T-cell (primary cell): Measurements from ENCODE around the gene NUCB1. TPM values are rescaled to one million over a fixed set of nuclear protein-coding genes. Genes with fewer than 3 reads are reported as not detected.

Experiments
- ATAC-seq, 4 experiments: fragments of 200-7000 bp in 3 of 4; fragments of 150-1000 bp in 1 of 4; cut with Tn5 transposase; replicated peaks in 1 of 4; 1 replicate in 3 of 4; 2 replicates in 1 of 4; pipeline ENCODE4 v1.10.0; 2021; ENCODE audit warnings: moderate library complexity in 3 of 4, mild to moderate bottlenecking in 2 of 4, moderate number of reproducible peaks in 1 of 4
- CTCF ChIA-PET, 2 donors: fragments of 300-600 bp; sonication (Branson Sonifier 250); formaldehyde crosslinking; loops; one replicate each; lab custom pipeline; 2022; ENCODE audit warnings: antibody characterized with exemption in 2 of 2; lab: Charles Lee
- POLR2A ChIA-PET, 2 donors: fragments of 300-600 bp; sonication (Branson Sonifier 250); formaldehyde crosslinking; loops; one replicate each; lab custom pipeline; 2022; ENCODE audit warnings: antibody characterized with exemption in 2 of 2; lab: Charles Lee
- DNase-seq, 35 experiments: peaks; one replicate each; pipeline versions ENCODE4 v3.0.0 to v3.0.0-alpha.2; 2013 to 2023
- H3K27ac ChIP-seq: one replicate; pipeline ENCODE4 v1.5.1; 2013; ENCODE audit warnings: low read length
- H3K27me3 ChIP-seq, 2 experiments: replicated peaks in 1 of 2; 1 replicate in 1 of 2; 2 replicates in 1 of 2; pipeline versions ENCODE4 v1.6.1 to v1.7.0; 2013; ENCODE audit warnings: low read length in 1 of 2, mixed read lengths in 1 of 2; ENCODE audit not compliant: control insufficient read depth in 2 of 2, insufficient read depth in 2 of 2; ENCODE audit errors: extremely low read depth in 1 of 2
- H3K36me3 ChIP-seq, 2 donors: 1 replicate in 1 of 2; 2 replicates in 1 of 2; pipeline versions ENCODE4 v1.6.1 to v1.7.0; 2013; ENCODE audit warnings: low read length in 1 of 2; ENCODE audit not compliant: control insufficient read depth in 2 of 2, insufficient read depth in 1 of 2; ENCODE audit errors: extremely low read depth in 1 of 2
- H3K4me1 ChIP-seq, 2 experiments: 1 replicate in 1 of 2; 2 replicates in 1 of 2; pipeline versions ENCODE4 v1.6.1 to v1.7.0; 2013; ENCODE audit warnings: low read length in 2 of 2, mixed read lengths in 1 of 2; ENCODE audit not compliant: insufficient read depth in 2 of 2, control insufficient read depth in 1 of 2; ENCODE audit errors: extremely low read depth in 1 of 2
- H3K4me3 ChIP-seq, 2 donors: 1 replicate in 1 of 2; 2 replicates in 1 of 2; pipeline versions ENCODE4 v1.5.1 to v1.7.0; 2013; ENCODE audit warnings: mild to moderate bottlenecking in 2 of 2, low read length in 1 of 2, moderate library complexity in 1 of 2; ENCODE audit not compliant: control insufficient read depth in 1 of 2; ENCODE audit errors: extremely low read depth in 1 of 2
- H3K9me3 ChIP-seq: 2 replicates; pipeline ENCODE4 v1.7.0; 2013
- H3K27ac Mint-ChIP-seq, 2 donors: one replicate each; pipeline ENCODE4 v1.8.0; 2020 to 2021; ENCODE audit warnings: mild to moderate bottlenecking in 2 of 2, mixed read lengths in 2 of 2
- H3K27me3 Mint-ChIP-seq, 2 donors: one replicate each; pipeline ENCODE4 v1.8.0; 2021 to 2022; ENCODE audit warnings: mixed read lengths in 2 of 2
- H3K36me3 Mint-ChIP-seq: one replicate; pipeline ENCODE4 v1.8.0; 2021; ENCODE audit warnings: mixed read lengths
- H3K4me1 Mint-ChIP-seq, 3 donors: one replicate each; pipeline ENCODE4 v1.8.0; 2020 to 2022; ENCODE audit warnings: mixed read lengths in 3 of 3, mild to moderate bottlenecking in 1 of 3
- H3K4me3 Mint-ChIP-seq, 3 donors: one replicate each; pipeline ENCODE4 v1.8.0; 2020 to 2022; ENCODE audit warnings: mild to moderate bottlenecking in 3 of 3, mixed read lengths in 3 of 3, moderate library complexity in 3 of 3
- H3K9me3 Mint-ChIP-seq, 3 donors: one replicate each; pipeline ENCODE4 v1.8.0; 2020 to 2022; ENCODE audit warnings: mixed read lengths in 3 of 3
- WGBS: methylation state at CpG from one replicate; pipeline ENCODE4 v1.1.5; 2013; ENCODE audit warnings: missing lambda C conversion rate; ENCODE audit not compliant: insufficient coverage; 5-methylcytosine and 5-hydroxymethylcytosine counted together
- total RNA-seq, 35 experiments: library from RNA in 6 of 35; stranded (reverse) in 6 of 35; fragments of 120-200 nt in 1 of 35; gene quantifications; one replicate each; pipeline versions ENCODE4 v1.2.1 to v1.2.4 and lab custom pipeline; 2013 to 2026

NUCB1 gene
- total RNA-seq, 5 donors from 2014 or later (not counting 1 experiment from before 2014, with no cell fraction given), result 122 to 177 (median 165) TPM

DNA sequence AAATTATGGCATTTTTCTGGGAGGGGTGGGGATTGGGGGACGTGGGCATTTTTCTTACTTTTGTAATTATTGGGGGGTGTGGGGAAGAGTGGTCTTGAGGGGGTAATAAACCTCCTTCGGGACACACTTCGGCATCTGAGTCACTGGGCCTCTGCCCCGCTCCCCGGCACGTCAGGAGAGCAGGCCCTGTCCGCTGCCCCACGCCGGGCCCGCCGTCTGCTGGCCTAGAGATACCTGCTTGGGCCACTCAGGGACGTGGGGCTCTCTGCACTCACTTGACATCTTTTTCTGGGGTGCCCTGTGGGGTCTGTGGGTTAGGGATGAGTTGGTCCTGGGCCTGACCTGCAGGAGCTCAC lies 61.5 kb downstream of the NUCB1 start:
- no peaks in the 10 kb centered on the region for H3K9me3 ChIP-seq
- ATAC-seq (no peak), DNase-seq (no peak)
- H3K4me1 Mint-ChIP-seq, result peaks cover 54 to 75% (median 73%) of the 10 kb centered on the region in 3 donors
- WGBS, result 92% methylated on average over 11 of the region's 12 CpGs
- H3K9me3 Mint-ChIP-seq, result no peaks in the 10 kb centered on the region
- peaks cover 22 to 65% of the 10 kb centered on the region in 2 experiments for H3K4me1 ChIP-seq
- peak overlapping the region in 1 of 3 donors; percentile 98 for H3K4me3 Mint-ChIP-seq
- H3K27me3 Mint-ChIP-seq, result no peaks in the 10 kb centered on the region
- peaks cover 22% of the 10 kb centered on the region for H3K36me3 Mint-ChIP-seq
- ChIA-PET POLR2A (interaction anchor here in 1 of 2 donors (0.6 kb wide), 1 partner anchor 303 kb away, joined by 3 read pairs; no protein-coding TSS in a partner anchor), CTCF (interaction anchor here in 1 of 2 donors (0.6 kb wide), 1 partner anchor 29 kb away, joined by 7 read pairs; no protein-coding TSS in a partner anchor)
- H3K4me3 ChIP-seq, result no peak overlapping the region
- no peaks in the 10 kb centered on the region for H3K27me3 ChIP-seq
- peak overlapping the region; percentile 87 to 96 for H3K27ac Mint-ChIP-seq
- H3K36me3 ChIP-seq, result peaks cover 0 to 10% of the 10 kb centered on the region in 2 donors
- H3K27ac ChIP-seq, result peak overlapping the region; percentile 80

DNA sequence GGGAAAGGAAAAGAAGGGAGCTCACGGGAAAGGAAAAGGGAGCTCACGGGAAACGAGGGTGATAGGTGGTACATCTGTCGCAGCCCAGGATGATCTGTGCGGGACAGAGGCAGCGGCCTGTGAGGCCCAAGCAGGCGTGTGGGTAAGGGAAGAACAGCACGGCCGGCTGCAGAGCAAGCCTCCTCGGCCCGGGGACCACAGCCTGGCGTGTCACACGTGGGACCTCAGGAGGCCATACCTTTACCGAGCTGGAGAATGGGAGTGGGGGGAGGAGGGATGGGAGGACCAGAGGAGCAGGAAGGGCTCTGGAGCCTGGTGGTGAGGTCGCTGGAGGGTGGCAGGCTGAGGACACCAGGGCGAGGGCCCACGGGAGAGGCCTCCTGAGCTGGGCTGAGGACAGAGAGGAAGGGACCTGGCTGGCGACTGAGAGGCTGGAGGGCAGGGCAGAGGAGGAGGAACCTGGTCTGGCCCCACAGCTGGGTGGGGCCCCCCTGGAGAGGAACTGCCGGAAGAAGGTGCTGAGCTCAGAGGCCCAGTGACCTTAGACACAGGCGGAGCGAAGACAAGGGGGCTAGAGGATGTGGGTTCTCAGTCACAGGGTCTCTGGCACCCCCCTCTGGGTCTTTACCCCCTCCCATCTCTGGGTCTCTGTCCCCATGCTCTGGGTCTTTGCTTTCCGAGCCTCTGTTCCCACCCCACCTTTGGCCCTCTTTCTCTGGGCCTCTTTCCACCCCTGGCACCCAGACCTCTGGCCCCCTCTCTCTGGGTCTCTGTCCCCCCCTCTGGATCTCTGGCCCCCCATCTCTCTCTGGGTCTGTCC lies 62.1 kb downstream of the NUCB1 start:
- no peaks in the 10 kb centered on the region for H3K27me3 Mint-ChIP-seq
- CTCF ChIA-PET, result no interaction called here
- POLR2A ChIA-PET, result interaction anchor here in 1 of 2 donors (1.0 kb wide), 1 partner anchor 31 kb away, joined by 5 read pairs; the partner anchor contains the start of genes GYS1 and RUVBL2
- Histone ChIP-seq H3K9me3 (no peaks in the 10 kb centered on the region), H3K27me3 (no peaks in the 10 kb centered on the region), H3K27ac (peak overlapping the region; percentile 80), H3K4me3 (no peak overlapping the region), H3K36me3 (peaks cover 0 to 12% of the 10 kb centered on the region in 2 donors), H3K4me1 (peaks cover 22 to 70% of the 10 kb centered on the region in 2 experiments)
- H3K4me1 Mint-ChIP-seq, result peaks cover 57 to 77% (median 68%) of the 10 kb centered on the region in 3 donors
- WGBS, result 43% methylated on average over 22 of the region's 22 CpGs
- H3K36me3 Mint-ChIP-seq, result peaks cover 19% of the 10 kb centered on the region
- peak overlapping the region in 2 of 3 donors; percentile 41 to 98 for H3K4me3 Mint-ChIP-seq
- H3K27ac Mint-ChIP-seq, result peak overlapping the region; percentile 87 to 96
- H3K9me3 Mint-ChIP-seq, result no peaks in the 10 kb centered on the region
- peak in 2 of 4 experiments; percentile 4 to 11 for ATAC-seq
- DNase-seq, result peak in 24 of 35 experiments; percentile 9 to 57 (median 34)

DNA sequence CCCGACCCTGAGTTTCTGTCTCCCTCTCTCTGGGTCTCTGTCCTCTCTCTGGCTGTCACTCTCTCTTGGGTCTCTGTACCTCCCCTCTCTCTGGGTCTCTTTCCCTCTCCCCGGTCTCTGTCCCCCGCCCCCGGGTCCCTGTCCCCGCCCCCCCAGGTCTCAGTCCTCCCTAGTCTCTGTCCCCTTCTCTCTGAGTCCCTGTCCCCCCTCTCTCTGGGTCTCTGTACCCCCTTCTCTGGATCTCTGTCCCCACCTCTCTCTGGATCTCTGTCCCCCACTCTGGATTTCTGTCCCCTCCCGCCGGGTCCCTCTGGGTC lies 62.7 kb downstream of the NUCB1 start:
- Histone ChIP-seq H3K36me3 (peaks cover 0 to 17% of the 10 kb centered on the region in 2 donors), H3K4me1 (peaks cover 22 to 69% of the 10 kb centered on the region in 2 experiments), H3K9me3 (no peaks in the 10 kb centered on the region), H3K27me3 (no peaks in the 10 kb centered on the region), H3K27ac (peak overlapping the region; percentile 80), H3K4me3 (no peak overlapping the region)
- ATAC-seq (no peak), DNase-seq (no peak)
- Mint-ChIP-seq H3K27me3 (no peaks in the 10 kb centered on the region), H3K36me3 (peaks cover 15% of the 10 kb centered on the region), H3K4me1 (peaks cover 57 to 79% (median 62%) of the 10 kb centered on the region in 3 donors), H3K9me3 (no peaks in the 10 kb centered on the region), H3K4me3 (peak overlapping the region in 2 of 3 donors; percentile 41 to 98), H3K27ac (peak overlapping the region; percentile 87 to 96)
- POLR2A ChIA-PET, result interaction anchor here in 1 of 2 donors (1.0 kb wide), 1 partner anchor 31 kb away, joined by 5 read pairs; the partner anchor contains the start of genes GYS1 and RUVBL2
- CTCF ChIA-PET, result no interaction called here
- WGBS, result no CpG with 5 or more reads among the region's 7 CpGs

DNA sequence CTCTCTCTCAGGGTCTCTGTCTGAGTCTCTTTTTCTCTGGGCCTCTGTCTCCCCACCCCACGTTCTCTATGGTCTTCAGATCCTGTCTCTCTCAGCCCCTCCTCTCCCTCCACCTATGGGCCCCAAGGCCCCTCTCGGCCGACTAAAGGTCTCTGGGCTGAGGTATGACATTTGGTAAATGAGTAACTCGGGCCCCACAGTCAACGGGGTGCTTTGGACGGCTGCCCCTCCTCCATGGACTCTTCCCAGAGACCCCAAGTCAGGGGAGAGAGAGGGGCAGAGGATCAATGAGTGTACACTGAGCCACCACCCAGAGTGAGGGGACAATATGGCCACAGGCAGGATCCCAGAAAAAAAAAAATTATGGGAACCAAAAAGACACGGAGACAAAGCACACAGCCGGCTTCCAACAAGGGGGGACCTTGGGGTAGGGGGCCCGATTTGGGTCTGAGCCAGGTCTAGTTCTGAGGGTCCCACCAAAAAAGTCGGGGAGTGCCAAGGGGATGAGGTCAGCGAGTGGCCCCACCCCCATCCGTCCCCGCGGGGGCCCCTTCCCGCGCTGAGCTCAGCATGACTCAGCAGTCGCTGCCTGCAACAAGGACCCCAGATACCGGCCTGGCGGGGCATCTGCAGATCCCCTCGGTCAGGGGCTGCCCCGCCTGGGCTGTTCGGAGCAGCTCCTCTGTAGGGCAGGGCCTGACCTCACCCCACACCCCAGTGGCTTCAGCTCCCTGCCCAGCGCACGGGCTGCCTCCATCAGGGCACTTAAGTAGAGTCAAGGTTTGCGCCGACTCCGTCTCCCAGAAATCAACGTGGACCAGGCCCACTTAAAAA lies 63.5 kb downstream of the NUCB1 start:
- peak overlapping the region; percentile 98 to 100 (median 100) for H3K4me3 Mint-ChIP-seq
- no peaks in the 10 kb centered on the region for H3K9me3 ChIP-seq
- ChIA-PET CTCF (interaction anchor here in 1 of 2 donors (1.1 kb wide), 1 partner anchor 30 kb away, joined by 4 read pairs; the partner anchor contains the start of gene RUVBL2), POLR2A (interaction anchor here in 1 of 2 donors (0.5 kb wide), 1 partner anchor 83 kb away, joined by 6 read pairs; no protein-coding TSS in a partner anchor)
- DNase-seq (peak in 18 of 35 experiments; percentile 12 to 61 (median 26)), ATAC-seq (no peak)
- H3K36me3 Mint-ChIP-seq, result peaks cover 17% of the 10 kb centered on the region
- peak overlapping the region; percentile 65 for H3K27ac ChIP-seq
- no peaks in the 10 kb centered on the region for H3K27me3 ChIP-seq
- WGBS, result 21% methylated on average over 23 of the region's 28 CpGs
- no peaks in the 10 kb centered on the region for H3K9me3 Mint-ChIP-seq
- H3K36me3 ChIP-seq, result peaks cover 3 to 22% of the 10 kb centered on the region in 2 donors
- peak overlapping the region; percentile 1 to 15 for H3K4me3 ChIP-seq
- H3K4me1 Mint-ChIP-seq, result peaks cover 57 to 79% (median 59%) of the 10 kb centered on the region in 3 donors
- peaks cover 22 to 66% of the 10 kb centered on the region in 2 experiments for H3K4me1 ChIP-seq
- H3K27me3 Mint-ChIP-seq, result no peaks in the 10 kb centered on the region
- peak overlapping the region; percentile 96 to 99 for H3K27ac Mint-ChIP-seq

DNA sequence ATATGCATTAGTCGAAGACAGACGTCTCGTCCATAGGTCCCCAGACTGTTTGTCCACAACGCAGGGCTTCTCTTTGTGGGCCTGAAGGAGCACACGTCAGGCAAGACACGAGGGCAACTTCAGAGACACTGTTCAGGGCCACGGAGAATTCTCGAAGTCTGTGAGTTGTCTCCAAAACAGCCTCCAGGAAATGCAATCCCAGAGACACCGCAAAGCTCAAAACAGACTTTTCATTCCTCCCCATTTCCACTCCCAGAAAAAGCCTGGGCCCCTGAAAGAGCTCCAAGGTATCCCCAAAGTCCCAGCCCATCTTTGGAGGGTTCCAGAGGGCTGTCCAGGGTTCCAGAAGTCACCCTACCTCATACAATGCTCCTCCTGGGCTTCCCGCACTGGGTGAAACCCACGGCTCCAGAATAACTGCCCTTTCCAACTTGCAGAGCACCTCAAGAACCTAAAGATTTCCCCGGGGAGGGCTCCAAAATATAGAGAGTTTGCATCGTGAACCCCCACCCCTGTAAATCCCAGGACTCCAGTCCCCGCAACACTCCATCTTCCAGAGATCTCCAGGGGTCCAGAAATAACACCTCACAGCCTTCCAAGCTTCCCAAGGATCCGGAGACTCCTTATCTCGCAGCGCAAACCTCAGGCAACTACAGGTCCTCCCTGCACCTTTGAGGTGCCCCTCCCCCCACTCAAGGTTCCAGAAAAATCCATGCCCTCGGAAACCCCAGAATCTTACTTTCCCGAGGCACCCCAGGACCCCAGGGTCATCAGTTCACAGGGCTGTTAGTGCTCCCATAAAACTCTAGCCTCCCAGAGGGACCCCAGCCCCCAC lies 64.3 kb downstream of the NUCB1 start:
- no peaks in the 10 kb centered on the region for H3K9me3 Mint-ChIP-seq
- peaks cover 17% of the 10 kb centered on the region for H3K36me3 Mint-ChIP-seq
- H3K4me3 Mint-ChIP-seq, result peak overlapping the region; percentile 98 to 100 (median 100)
- Histone ChIP-seq H3K4me3 (peak overlapping the region; percentile 58 to 81), H3K36me3 (peaks cover 8 to 31% of the 10 kb centered on the region in 2 donors), H3K27ac (peak overlapping the region; percentile 65), H3K27me3 (no peaks in the 10 kb centered on the region), H3K4me1 (peaks cover 22 to 65% of the 10 kb centered on the region in 2 experiments), H3K9me3 (no peaks in the 10 kb centered on the region)
- 34% methylated on average over 14 of the region's 19 CpGs for WGBS
- no peaks in the 10 kb centered on the region for H3K27me3 Mint-ChIP-seq
- H3K27ac Mint-ChIP-seq, result peak overlapping the region; percentile 96 to 99
- DNase-seq (peak in 2 of 35 experiments; percentile 14 to 37), ATAC-seq (no peak)
- H3K4me1 Mint-ChIP-seq, result peaks cover 55 to 75% (median 59%) of the 10 kb centered on the region in 3 donors
- POLR2A ChIA-PET, result no interaction called here
- CTCF ChIA-PET, result interaction anchor here in 1 of 2 donors (1.1 kb wide), 1 partner anchor 29 kb away, joined by 4 read pairs; the partner anchor contains the start of gene RUVBL2
